Ureter (tissue), 1 donor: ENCODE data around the gene FIGNL1. TPM values are rescaled to one million over a fixed set of nuclear protein-coding genes. Genes with fewer than 3 reads are reported as not detected.

ENCODE experiments used
- DNase-seq: peaks from one replicate; pipeline ENCODE4 v3.0.0-alpha.2; 2020; ENCODE audit warnings: low spot score
- total RNA-seq: library from RNA; stranded (reverse); gene quantifications from one replicate; pipeline ENCODE4 v1.2.4, GENCODE V29; 2023
- donor health status: DM: yes; HTN: yes; CAD: no.

Gene FIGNL1
- 8.8 TPM for total RNA-seq

GRCh38 chr7:50449881-50450589 lies at the start of gene FIGNL1:
TSS of gene FIGNL1 (minus strand) at chr7:50450350. CDS start at chr7:50447287, 3,063 bp downstream.
- peak; percentile 77 for DNase-seq

GRCh38 chr7:50499092-50499491 lies 48.9 kb upstream of the FIGNL1 start:
- no peak for DNase-seq

GRCh38 chr7:50497968-50498367 lies 47.8 kb upstream of the FIGNL1 start:
- DNase-seq, result no peak

- no peak for DNase-seq
These were observed 47.0 kb upstream of the FIGNL1 start for GRCh38 chr7:50497068-50497642.

- DNase-seq, result no peak
These were observed 46.4 kb upstream of the FIGNL1 start for GRCh38 chr7:50496569-50496968.

GRCh38 chr7:50495746-50496145 lies 45.6 kb upstream of the FIGNL1 start:
- no peak for DNase-seq

- no peak for DNase-seq
These were observed 42.8 kb upstream of the FIGNL1 start for GRCh38 chr7:50492770-50493519.

GRCh38 chr7:50491943-50492342 lies 41.8 kb upstream of the FIGNL1 start:
- DNase-seq, result no peak

GRCh38 chr7:50491209-50491608 lies 41.1 kb upstream of the FIGNL1 start:
- DNase-seq, result no peak

- no peak for DNase-seq
These were observed 38.2 kb upstream of the FIGNL1 start for GRCh38 chr7:50488379-50488778.

- DNase-seq, result no peak
These were observed 36.4 kb upstream of the FIGNL1 start for GRCh38 chr7:50486512-50486911.

- no peak for DNase-seq
These were observed 31.7 kb upstream of the FIGNL1 start for GRCh38 chr7:50481867-50482266.

- no peak for DNase-seq
These were observed 30.6 kb upstream of the FIGNL1 start for GRCh38 chr7:50480797-50481196.

GRCh38 chr7:50479743-50480517 lies 29.8 kb upstream of the FIGNL1 start:
- no peak for DNase-seq

GRCh38 chr7:50477640-50478039 lies 27.5 kb upstream of the FIGNL1 start:
- no peak for DNase-seq

GRCh38 chr7:50476953-50477625 lies 26.9 kb upstream of the FIGNL1 start:
- no peak for DNase-seq

GRCh38 chr7:50475340-50475739 lies 25.2 kb upstream of the FIGNL1 start:
- no peak for DNase-seq

- no peak for DNase-seq
These were observed 24.4 kb upstream of the FIGNL1 start for GRCh38 chr7:50474382-50475160.

GRCh38 chr7:50473531-50473930 lies 23.4 kb upstream of the FIGNL1 start:
- DNase-seq, result no peak

GRCh38 chr7:50472427-50472826 lies 22.3 kb upstream of the FIGNL1 start:
- DNase-seq, result no peak

- no peak for DNase-seq
These were observed 21.8 kb upstream of the FIGNL1 start for GRCh38 chr7:50471970-50472369.
